Astrocyte (in vitro differentiated cells and primary cell): ENCODE results near the gene FBXO10. TPM values are rescaled to one million over a fixed set of nuclear protein-coding genes. Genes with fewer than 3 reads are reported as not detected.

Experiments used
- DNase-seq: peaks from one replicate; pipeline ENCODE4 v3.0.0-alpha.2; 2010; ENCODE audit warnings: low read depth
- FAIRE-seq: peaks from 2 replicates; lab custom pipeline; 2011; peaks lifted over from hg19 to GRCh38; lab: Jason Lieb, UNC
- H2AFZ ChIP-seq: 2 replicates; pipeline ENCODE4 v1.6.0; 2012; ENCODE audit warnings: low read depth, low read length, inconsistent platforms
- H3K27ac ChIP-seq: 2 replicates; pipeline ENCODE4 v1.5.1; 2011; ENCODE audit warnings: low read depth, low read length, inconsistent platforms
- H3K27me3 ChIP-seq: 2 replicates; pipeline ENCODE4 v1.6.0; 2011; ENCODE audit warnings: low read length, inconsistent platforms; ENCODE audit not compliant: insufficient read depth
- H3K36me3 ChIP-seq: 2 replicates; pipeline ENCODE4 v1.5.1; 2011; ENCODE audit warnings: low read length, inconsistent platforms; ENCODE audit not compliant: insufficient read depth
- H3K4me1 ChIP-seq: 2 replicates; pipeline ENCODE4 v1.5.1; 2011; ENCODE audit warnings: low read length, inconsistent platforms; ENCODE audit not compliant: insufficient read depth
- H3K4me2 ChIP-seq: 2 replicates; pipeline ENCODE4 v1.6.0; 2012; ENCODE audit warnings: low read length, inconsistent platforms
- H3K4me3 ChIP-seq: 2 replicates; pipeline ENCODE4 v1.5.1; 2011; ENCODE audit warnings: low read depth, mild to moderate bottlenecking, low read length, inconsistent platforms; ENCODE audit not compliant: insufficient read depth
- H3K79me2 ChIP-seq: 2 replicates; pipeline ENCODE4 v1.6.0; 2012; ENCODE audit warnings: mild to moderate bottlenecking, low read length, inconsistent platforms; ENCODE audit not compliant: insufficient read depth
- H3K9ac ChIP-seq: 2 replicates; pipeline ENCODE4 v1.6.0; 2012; ENCODE audit warnings: mild to moderate bottlenecking, low read length, inconsistent platforms
- H3K9me3 ChIP-seq: 2 replicates; pipeline ENCODE4 v1.5.1; 2012; ENCODE audit warnings: low read depth, mild to moderate bottlenecking, low read length, inconsistent platforms; ENCODE audit not compliant: insufficient read depth
- H4K20me1 ChIP-seq: 2 replicates; pipeline ENCODE4 v1.6.0; 2012; ENCODE audit warnings: low read length, inconsistent platforms; ENCODE audit not compliant: insufficient read depth
- H3K27ac Mint-ChIP-seq: one replicate; pipeline ENCODE4 v1.8.0; 2021; ENCODE audit warnings: mild to moderate bottlenecking, mixed read lengths; ENCODE audit not compliant: unreplicated experiment
- H3K27me3 Mint-ChIP-seq: one replicate; pipeline ENCODE4 v1.8.0; 2021; ENCODE audit warnings: low read depth, mixed read lengths; ENCODE audit not compliant: unreplicated experiment
- H3K36me3 Mint-ChIP-seq: one replicate; pipeline ENCODE4 v1.8.0; 2021; ENCODE audit warnings: low read depth, mixed read lengths; ENCODE audit not compliant: unreplicated experiment
- H3K4me1 Mint-ChIP-seq: one replicate; pipeline ENCODE4 v1.8.0; 2021; ENCODE audit warnings: low read depth, mixed read lengths; ENCODE audit not compliant: unreplicated experiment
- H3K4me3 Mint-ChIP-seq: one replicate; pipeline ENCODE4 v1.8.0; 2021; ENCODE audit warnings: mild to moderate bottlenecking, moderate library complexity, mixed read lengths; ENCODE audit not compliant: unreplicated experiment
- H3K9me3 Mint-ChIP-seq: one replicate; pipeline ENCODE4 v1.8.0; 2021; ENCODE audit warnings: mild to moderate bottlenecking, mixed read lengths; ENCODE audit not compliant: unreplicated experiment
- CTCF ChIP-seq: IDR thresholded peaks from 2 replicates; pipeline ENCODE4 v1.5.1; 2011; ENCODE audit warnings: low read depth, mild to moderate bottlenecking, inconsistent platforms, low read length, moderate library complexity; ENCODE audit not compliant: insufficient read depth
- EZH2 ChIP-seq: IDR thresholded peaks from 2 replicates; pipeline ENCODE4 v1.6.1; 2012; ENCODE audit warnings: mild to moderate bottlenecking, low read length, inconsistent platforms; ENCODE audit not compliant: insufficient read depth
- total RNA-seq: library from RNA; stranded (reverse); gene quantifications from 2 replicates; pipeline ENCODE4 v1.2.1, GENCODE V29; 2021

Gene FBXO10
- total RNA-seq, 1 donor from 2014 or later, result 12.7 TPM

GRCh38 chr9:37495571-37495970, 80.6 kb downstream of the FBXO10 start:
- FAIRE-seq (no peak), DNase-seq (no peak)
- Histone ChIP-seq H3K36me3 (peaks cover 74% of the 10 kb centered on the region), H3K79me2 (peaks cover 39% of the 10 kb centered on the region), H3K9me3 (no peaks in the 10 kb centered on the region), H3K4me1 (no peaks in the 10 kb centered on the region), H3K4me3 (no peak overlapping the region), H3K4me2 (no peak overlapping the region), H4K20me1 (peaks cover 22% of the 10 kb centered on the region), H3K27ac (no peak overlapping the region), H3K9ac (no peak overlapping the region), H3K27me3 (no peaks in the 10 kb centered on the region), H2AFZ (no peak overlapping the region)
- H3K27me3 Mint-ChIP-seq, result no peaks in the 10 kb centered on the region
- peaks cover 2% of the 10 kb centered on the region for H3K9me3 Mint-ChIP-seq
- H3K27ac Mint-ChIP-seq, result no peak overlapping the region
- TF ChIP-seq EZH2, result no peak
- TF ChIP-seq CTCF, result no peak
- peaks cover 22% of the 10 kb centered on the region for H3K36me3 Mint-ChIP-seq
- no peaks in the 10 kb centered on the region for H3K4me1 Mint-ChIP-seq
- H3K4me3 Mint-ChIP-seq, result no peak overlapping the region

- Mint-ChIP-seq H3K9me3 (no peaks in the 10 kb centered on the region), H3K27ac (no peak overlapping the region), H3K36me3 (peaks cover 18% of the 10 kb centered on the region), H3K4me3 (no peak overlapping the region), H3K27me3 (no peaks in the 10 kb centered on the region), H3K4me1 (peaks cover 9% of the 10 kb centered on the region)
- no peak overlapping the region for H2AFZ ChIP-seq
- TF ChIP-seq CTCF (no peak), EZH2 (no peak)
- H3K4me2 ChIP-seq, result no peak overlapping the region
- no peak for DNase-seq
- peaks cover 28% of the 10 kb centered on the region for H4K20me1 ChIP-seq
- no peaks in the 10 kb centered on the region for H3K27me3 ChIP-seq
- H3K79me2 ChIP-seq, result peaks cover 50% of the 10 kb centered on the region
- peaks cover 73% of the 10 kb centered on the region for H3K36me3 ChIP-seq
- no peak for FAIRE-seq
- peaks cover 17% of the 10 kb centered on the region for H3K4me1 ChIP-seq
- H3K9ac ChIP-seq, result no peak overlapping the region
- no peak overlapping the region for H3K4me3 ChIP-seq
- H3K27ac ChIP-seq, result no peak overlapping the region
- no peaks in the 10 kb centered on the region for H3K9me3 ChIP-seq
Observed at GRCh38 chr9:37491939-37492338, 84.2 kb downstream of the FBXO10 start.
